Liver (tissue), 9 donors: ENCODE data around the gene CLIP2. TPM values are rescaled to one million over a fixed set of nuclear protein-coding genes. Genes with fewer than 3 reads are reported as not detected.

Experiments
- DNase-seq: peaks from one replicate; pipeline ENCODE4 v3.0.0-alpha.2; 2017; ENCODE audit warnings: low spot score
- H3K27ac ChIP-seq, 2 donors: one replicate each; pipeline ENCODE4 v1.7.0; 2013; ENCODE audit warnings: inconsistent platforms in 2 of 2, low read length in 2 of 2, control low read depth in 1 of 2, low read depth in 1 of 2, mild to moderate bottlenecking in 1 of 2
- H3K27me3 ChIP-seq, 4 donors: one replicate each; pipeline versions ENCODE4 v1.6.1 to v1.7.0; 2013; ENCODE audit warnings: low read length in 3 of 4, inconsistent platforms in 1 of 4, mild to moderate bottlenecking in 1 of 4, moderate library complexity in 1 of 4; ENCODE audit not compliant: control insufficient read depth in 4 of 4, insufficient read depth in 4 of 4
- H3K36me3 ChIP-seq, 4 donors: one replicate each; pipeline versions ENCODE4 v1.6.1 to v1.7.0; 2013; ENCODE audit warnings: low read length in 3 of 4, mild to moderate bottlenecking in 3 of 4, low read depth in 1 of 4, moderate library complexity in 1 of 4; ENCODE audit not compliant: control insufficient read depth in 4 of 4, insufficient read depth in 3 of 4
- H3K4me1 ChIP-seq, 4 donors: one replicate each; pipeline versions ENCODE4 v1.6.1 to v1.7.0; 2013; ENCODE audit warnings: low read length in 3 of 4, mild to moderate bottlenecking in 3 of 4, moderate library complexity in 1 of 4; ENCODE audit not compliant: control insufficient read depth in 4 of 4, insufficient read depth in 4 of 4
- H3K4me3 ChIP-seq, 3 donors: one replicate each; pipeline versions ENCODE4 v1.6.1 to v1.7.0; 2013; ENCODE audit warnings: low read length in 3 of 3, control low read depth in 1 of 3, low read depth in 1 of 3, mild to moderate bottlenecking in 1 of 3
- H3K9ac ChIP-seq, 2 donors: one replicate each; pipeline ENCODE4 v1.7.0; 2013; ENCODE audit warnings: low read length in 2 of 2, mild to moderate bottlenecking in 2 of 2, moderate library complexity in 2 of 2, control low read depth in 1 of 2, low read depth in 1 of 2
- H3K9me3 ChIP-seq, 4 donors: one replicate each; pipeline versions ENCODE4 v1.6.1 to v1.7.0; 2013; ENCODE audit warnings: low read length in 3 of 4; ENCODE audit not compliant: control insufficient read depth in 4 of 4
- ATF3 ChIP-seq: IDR thresholded peaks from 2 replicates; pipeline ENCODE4 v1.6.1; 2016; ENCODE audit warnings: antibody characterized with exemption
- CTCF ChIP-seq: fragments of 150-350 bp; IDR thresholded peaks from 2 replicates; pipeline ENCODE4 v1.5.1; 2017; ENCODE audit warnings: improper control_type of control experiment, low read depth, low read length; ENCODE audit not compliant: missing input control
- FOXA1 ChIP-seq: IDR thresholded peaks from 2 replicates; pipeline ENCODE4 v1.6.1; 2016; ENCODE audit warnings: antibody characterized with exemption
- FOXA2 ChIP-seq: IDR thresholded peaks from 2 replicates; pipeline ENCODE4 v1.6.1; 2016; ENCODE audit warnings: antibody characterized with exemption
- GABPA ChIP-seq, 2 donors: IDR thresholded peaks in 1 of 2; conservative IDR thresholded peaks in 1 of 2; 2 replicates each; pipeline ENCODE4 v1.6.1; 2016; ENCODE audit warnings: antibody characterized with exemption in 2 of 2, mild to moderate bottlenecking in 1 of 2, moderate library complexity in 1 of 2
- HNF4A ChIP-seq, 2 donors: conservative IDR thresholded peaks; 2 replicates each; pipeline ENCODE4 v1.6.1; 2016; ENCODE audit warnings: antibody characterized with exemption in 2 of 2, mild to moderate bottlenecking in 2 of 2
- HNF4G ChIP-seq: IDR thresholded peaks from 2 replicates; pipeline ENCODE4 v1.6.1; 2016; ENCODE audit warnings: antibody characterized with exemption
- JUND ChIP-seq, 2 donors: IDR thresholded peaks; 2 replicates each; pipeline ENCODE4 v1.6.1; 2016; ENCODE audit warnings: antibody characterized with exemption in 2 of 2
- MAX ChIP-seq: IDR thresholded peaks from 2 replicates; pipeline ENCODE4 v1.6.1; 2016; ENCODE audit warnings: antibody characterized with exemption
- NR2F2 ChIP-seq: IDR thresholded peaks from 2 replicates; pipeline ENCODE4 v1.6.1; 2016; ENCODE audit warnings: antibody characterized with exemption
- RAD21 ChIP-seq, 2 donors: IDR thresholded peaks; 2 replicates each; pipeline ENCODE4 v1.6.1; 2016; ENCODE audit warnings: antibody characterized with exemption in 2 of 2, mild to moderate bottlenecking in 2 of 2
- REST ChIP-seq: IDR thresholded peaks from 2 replicates; pipeline ENCODE4 v1.6.1; 2016; ENCODE audit warnings: antibody characterized with exemption, mild to moderate bottlenecking
- RXRA ChIP-seq, 2 donors: IDR thresholded peaks; 2 replicates each; pipeline ENCODE4 v1.6.1; 2017 to 2018; ENCODE audit warnings: antibody characterized with exemption in 2 of 2, mild to moderate bottlenecking in 1 of 2
- SP1 ChIP-seq: IDR thresholded peaks from 2 replicates; pipeline ENCODE4 v1.6.1; 2018; ENCODE audit warnings: antibody characterized with exemption, mild to moderate bottlenecking
- TAF1 ChIP-seq: conservative IDR thresholded peaks from 2 replicates; pipeline ENCODE4 v1.6.1; 2016; ENCODE audit warnings: antibody characterized with exemption, mild to moderate bottlenecking
- YY1 ChIP-seq: IDR thresholded peaks from 2 replicates; pipeline ENCODE4 v1.6.1; 2016; ENCODE audit warnings: antibody characterized with exemption, mild to moderate bottlenecking
- ZBTB33 ChIP-seq: IDR thresholded peaks from 2 replicates; pipeline ENCODE4 v1.6.1; 2016; ENCODE audit warnings: antibody characterized with exemption
- WGBS: extraction: QIAGEN DNeasy Blood & Tissue Kit; methylation state at CpG from one replicate; pipeline ENCODE4 v1.1.7; 2013; 5-methylcytosine and 5-hydroxymethylcytosine counted together
- polyA plus RNA-seq, 2 donors: library from polyadenylated mRNA; stranded (reverse) in 1 of 2; unstranded in 1 of 2; fragments of 200-250 nt in 1 of 2; fragments of >200 nt in 1 of 2; fragmentation: Nextera tagmentation in 1 of 2; extraction: Ambion mirVana in 1 of 2; gene quantifications; one replicate each; pipeline versions ENCODE4 v1.2.1 to v1.2.3, GENCODE V29; 2013 to 2015
- total RNA-seq, 2 donors: library from RNA; depleted of rRNA; stranded (reverse); fragments of >200 nt; gene quantifications; one replicate each; pipeline ENCODE4 v1.2.3, GENCODE V29; 2014
- donor health status: healthy.
- donor health status: healthy.
- donor health status: healthy.
- donor health status: healthy.
- donor health status: healthy.

Gene CLIP2
- total and polyA plus RNA-seq, 4 donors = 1.4 to 6.3 (median 2.5) TPM

- no peaks in the 10 kb centered on the region for H3K9me3 ChIP-seq
- H3K36me3 ChIP-seq = no peaks in the 10 kb centered on the region
- WGBS = 95% methylated on average over 20 of the region's 20 CpGs
- no peak overlapping the region for H3K4me3 ChIP-seq
- H3K4me1 ChIP-seq = no peaks in the 10 kb centered on the region
- no peaks in the 10 kb centered on the region for H3K27me3 ChIP-seq
- no peak overlapping the region for H3K9ac ChIP-seq
- TF ChIP-seq HNF4G (no peak), YY1 (no peak), CTCF (no peak), ATF3 (no peak), REST (no peak), FOXA2 (no peak), TAF1 (no peak), RXRA (IDR thresholded peaks at IDR 0.05) (no peak), HNF4A (conservative IDR thresholded peaks at IDR 0.05) (no peak), SP1 (no peak), NR2F2 (no peak), JUND (IDR thresholded peaks at IDR 0.05) (no peak), GABPA (IDR thresholded peaks at IDR 0.05 in 1 of 2, conservative IDR thresholded peaks at IDR 0.05 in 1 of 2) (no peak), ZBTB33 (no peak)
- no peak overlapping the region for H3K27ac ChIP-seq
- DNase-seq = no peak
These were observed 28.1 kb downstream of the CLIP2 start for GRCh38 chr7:74317146-74317782.

- Histone ChIP-seq H3K27me3 (no peaks in the 10 kb centered on the region), H3K36me3 (no peaks in the 10 kb centered on the region), H3K4me1 (no peaks in the 10 kb centered on the region), H3K9me3 (no peaks in the 10 kb centered on the region), H3K27ac (no peak overlapping the region), H3K4me3 (no peak overlapping the region), H3K9ac (no peak overlapping the region)
- WGBS = 97% methylated on average over 8 of the region's 8 CpGs
- no peak for DNase-seq
- no peak for TF ChIP-seq GABPA (IDR thresholded peaks at IDR 0.05 in 1 of 2, conservative IDR thresholded peaks at IDR 0.05 in 1 of 2)
- no peak for TF ChIP-seq JUND (IDR thresholded peaks at IDR 0.05)
- no peak for TF ChIP-seq ZBTB33
- no peak for TF ChIP-seq TAF1
- no peak for TF ChIP-seq RXRA (IDR thresholded peaks at IDR 0.05)
- no peak for TF ChIP-seq FOXA1
- no peak for TF ChIP-seq HNF4G
- no peak for TF ChIP-seq ATF3
- TF ChIP-seq NR2F2 = no peak
- no peak for TF ChIP-seq RAD21 (IDR thresholded peaks at IDR 0.05)
- no peak for TF ChIP-seq YY1
- TF ChIP-seq MAX = no peak
- TF ChIP-seq FOXA2 = no peak
- TF ChIP-seq REST = no peak
- TF ChIP-seq SP1 = no peak
These were observed 28.8 kb downstream of the CLIP2 start for GRCh38 chr7:74318043-74318442.
